ENCODE measurements around the gene COL17A1. TPM values are rescaled to one million over a fixed set of nuclear protein-coding genes. Genes with fewer than 3 reads are reported as not detected.

The COL17A1 gene
- total RNA-seq, 1 experiment from 2014 or later, result 41.3 TPM

GRCh38 chr10:103990531-103990930, 95.1 kb downstream of the COL17A1 start:
- peaks cover 29% of the 10 kb centered on the region for H3K79me2 ChIP-seq (ENCODE audit: low read depth)
- ChIA-PET CTCF (no interaction called here), POLR2A (ENCODE audit: unreplicated experiment) (no interaction called here)
- intact Hi-C loops (cut with micrococcal nuclease; ENCODE audit: unreplicated experiment), result no loop called here
- no peaks in the 10 kb centered on the region for H3K9me2 ChIP-seq (ENCODE audit: insufficient read depth)
- H4K20me1 ChIP-seq (ENCODE audit: insufficient read depth), result no peaks in the 10 kb centered on the region; the same call in none of the 2 replicates
- TF ChIP-seq EZH2 (IDR thresholded peaks at IDR 0.05; ENCODE audit: low read depth), result no peak
- TF ChIP-seq, protein P1, sequence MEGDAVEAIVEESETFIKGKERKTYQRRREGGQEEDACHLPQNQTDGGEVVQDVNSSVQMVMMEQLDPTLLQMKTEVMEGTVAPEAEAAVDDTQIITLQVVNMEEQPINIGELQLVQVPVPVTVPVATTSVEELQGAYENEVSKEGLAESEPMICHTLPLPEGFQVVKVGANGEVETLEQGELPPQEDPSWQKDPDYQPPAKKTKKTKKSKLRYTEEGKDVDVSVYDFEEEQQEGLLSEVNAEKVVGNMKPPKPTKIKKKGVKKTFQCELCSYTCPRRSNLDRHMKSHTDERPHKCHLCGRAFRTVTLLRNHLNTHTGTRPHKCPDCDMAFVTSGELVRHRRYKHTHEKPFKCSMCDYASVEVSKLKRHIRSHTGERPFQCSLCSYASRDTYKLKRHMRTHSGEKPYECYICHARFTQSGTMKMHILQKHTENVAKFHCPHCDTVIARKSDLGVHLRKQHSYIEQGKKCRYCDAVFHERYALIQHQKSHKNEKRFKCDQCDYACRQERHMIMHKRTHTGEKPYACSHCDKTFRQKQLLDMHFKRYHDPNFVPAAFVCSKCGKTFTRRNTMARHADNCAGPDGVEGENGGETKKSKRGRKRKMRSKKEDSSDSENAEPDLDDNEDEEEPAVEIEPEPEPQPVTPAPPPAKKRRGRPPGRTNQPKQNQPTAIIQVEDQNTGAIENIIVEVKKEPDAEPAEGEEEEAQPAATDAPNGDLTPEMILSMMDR (conservative IDR thresholded peaks at IDR 0.05), result no peak
- BruUV-seq (replicated peaks), result no TSS peak
- no peak overlapping the region for H3K4me2 ChIP-seq
- no peaks in the 10 kb centered on the region for H3K4me1 ChIP-seq (replicated peaks; ENCODE audit: insufficient read depth)
- DNase-seq, result no peak
- H3K27me3 ChIP-seq (ENCODE audit: insufficient read depth, low read depth), result no peaks in the 10 kb centered on the region
- no peaks in the 10 kb centered on the region; the same call in 1 of the 2 replicates for H3K9me3 ChIP-seq (ENCODE audit: insufficient read depth, low read depth)
- no peaks in the 10 kb centered on the region for H3K36me3 ChIP-seq (ENCODE audit: low read depth)
- no peaks in the 10 kb centered on the region for H3F3A ChIP-seq (ENCODE audit: insufficient read depth, low read depth)
- no peak overlapping the region for H2AFZ ChIP-seq
- H3K4me3 ChIP-seq, result no peak overlapping the region
- H3K27ac ChIP-seq, result no peak overlapping the region

- H3K4me2 ChIP-seq, result no peak overlapping the region
- intact Hi-C loops (cut with micrococcal nuclease; ENCODE audit: unreplicated experiment), result no loop called here
- TF ChIP-seq, protein P1 (conservative IDR thresholded peaks at IDR 0.05), result no peak
- TF ChIP-seq EZH2 (IDR thresholded peaks at IDR 0.05; ENCODE audit: low read depth), result no peak
Observed at GRCh38 chr10:103990121-103990520, 95.6 kb downstream of the COL17A1 start.

GRCh38 chr10:103986360-103986759, 99.3 kb downstream of the COL17A1 start:
- intact Hi-C loops (cut with micrococcal nuclease; ENCODE audit: unreplicated experiment), result no loop called here
- H3K27me3 ChIP-seq (ENCODE audit: insufficient read depth, low read depth), result no peaks in the 10 kb centered on the region
- TF ChIP-seq EZH2 (IDR thresholded peaks at IDR 0.05; ENCODE audit: low read depth), result no peak
- TF ChIP-seq, protein P1 (conservative IDR thresholded peaks at IDR 0.05), result no peak
- no peaks in the 10 kb centered on the region for H3F3A ChIP-seq (ENCODE audit: insufficient read depth, low read depth)
- H3K4me3 ChIP-seq, result no peak overlapping the region
- H3K36me3 ChIP-seq (ENCODE audit: low read depth), result no peaks in the 10 kb centered on the region
- H3K9me2 ChIP-seq (ENCODE audit: insufficient read depth), result no peaks in the 10 kb centered on the region
- H3K27ac ChIP-seq, result no peak overlapping the region
- no peaks in the 10 kb centered on the region; the same call in 1 of the 2 replicates for H3K9me3 ChIP-seq (ENCODE audit: insufficient read depth, low read depth)
- H3K4me1 ChIP-seq (replicated peaks; ENCODE audit: insufficient read depth), result no peaks in the 10 kb centered on the region
- POLR2A ChIA-PET (ENCODE audit: unreplicated experiment), result no interaction called here
- no peak for DNase-seq
- no peak overlapping the region for H2AFZ ChIP-seq
- CTCF ChIA-PET, result interaction anchor here (0.8 kb wide), 1 partner anchor 96 kb away, joined by 3 read pairs; no protein-coding TSS in a partner anchor
- H4K20me1 ChIP-seq (ENCODE audit: insufficient read depth), result peaks cover 11% of the 10 kb centered on the region
- H3K79me2 ChIP-seq (ENCODE audit: low read depth), result peaks cover 64% of the 10 kb centered on the region
- H3K4me2 ChIP-seq, result no peak overlapping the region
- BruUV-seq (replicated peaks), result no TSS peak

More at GRCh38 chr10:103990121-103990520, 95.6 kb downstream of the COL17A1 start:
- Histone ChIP-seq H4K20me1 (ENCODE audit: insufficient read depth) (no peaks in the 10 kb centered on the region; the same call in none of the 2 replicates), H3F3A (ENCODE audit: insufficient read depth, low read depth) (no peaks in the 10 kb centered on the region), H3K9me2 (ENCODE audit: insufficient read depth) (no peaks in the 10 kb centered on the region), H3K27me3 (ENCODE audit: insufficient read depth, low read depth) (no peaks in the 10 kb centered on the region), H3K27ac (no peak overlapping the region), H3K79me2 (ENCODE audit: low read depth) (peaks cover 31% of the 10 kb centered on the region), H2AFZ (no peak overlapping the region), H3K9me3 (ENCODE audit: insufficient read depth, low read depth) (no peaks in the 10 kb centered on the region; the same call in 1 of the 2 replicates), H3K36me3 (ENCODE audit: low read depth) (no peaks in the 10 kb centered on the region), H3K4me1 (replicated peaks; ENCODE audit: insufficient read depth) (no peaks in the 10 kb centered on the region), H3K4me3 (no peak overlapping the region)
- DNase-seq, result no peak
- no TSS peak for BruUV-seq (replicated peaks)
- ChIA-PET CTCF (interaction anchor here (0.6 kb wide), 1 partner anchor 806 kb away, joined by 3 read pairs; no protein-coding TSS in a partner anchor), POLR2A (ENCODE audit: unreplicated experiment) (no interaction called here)

All from PC-9 (cell line).